HepG2 (cell line): ENCODE results near the gene UTRN. TPM values are rescaled to one million over a fixed set of nuclear protein-coding genes. Genes with fewer than 3 reads are reported as not detected.

ENCODE experiments used
- NFATC3 ChIP-seq: sonication (generic); formaldehyde crosslinking; IDR thresholded peaks from 2 replicates; pipeline ENCODE4 v1.5.1; 2020; ENCODE audit warnings: mild to moderate bottlenecking, missing genetic modification reagents
- RFX1 ChIP-seq: fragments of 450-650 bp; IDR thresholded peaks from 2 replicates; pipeline ENCODE4 v1.6.1; 2017
- RFX3 ChIP-seq: IDR thresholded peaks from 2 replicates; pipeline ENCODE4 v1.6.1; 2016; ENCODE audit warnings: missing biosample characterization, missing genetic modification reagents
- RXRB ChIP-seq: IDR thresholded peaks from 2 replicates; pipeline ENCODE4 v1.6.1; 2016; ENCODE audit warnings: borderline replicate concordance, missing genetic modification reagents, missing compliant biosample characterization
- SKIL ChIP-seq: sonication (generic); formaldehyde crosslinking; IDR thresholded peaks from 2 replicates; pipeline ENCODE4 v1.8.0; 2022; ENCODE audit warnings: missing genetic modification reagents, mild to moderate bottlenecking, moderate library complexity, borderline replicate concordance
- SP4 ChIP-seq: sonication (generic); formaldehyde crosslinking; IDR thresholded peaks from 2 replicates; pipeline ENCODE4 v1.8.1; 2023; ENCODE audit warnings: mild to moderate bottlenecking, missing genetic modification reagents
- SPEN ChIP-seq: sonication (generic); formaldehyde crosslinking; IDR thresholded peaks from 2 replicates; pipeline ENCODE4 v1.5.1; 2020; ENCODE audit warnings: low read depth, mild to moderate bottlenecking, missing genetic modification reagents
- TIGD3 ChIP-seq: sonication (generic); formaldehyde crosslinking; IDR thresholded peaks from 2 replicates; pipeline ENCODE4 v1.5.1; 2020; ENCODE audit warnings: mild to moderate bottlenecking, missing genetic modification reagents, borderline replicate concordance
- ZC3H4 ChIP-seq: sonication (generic); formaldehyde crosslinking; IDR thresholded peaks from 2 replicates; pipeline ENCODE4 v1.4.0; 2020; ENCODE audit warnings: missing genetic modification reagents, borderline replicate concordance
- ZNF10 ChIP-seq: sonication (generic); formaldehyde crosslinking; IDR thresholded peaks from 2 replicates; pipeline ENCODE4 v1.4.0; 2020; ENCODE audit warnings: mild to moderate bottlenecking, low read depth, missing genetic modification reagents, borderline replicate concordance
- ZNF124 ChIP-seq: sonication (generic); formaldehyde crosslinking; IDR thresholded peaks from 2 replicates; pipeline ENCODE4 v1.4.0; 2020; ENCODE audit warnings: missing genetic modification reagents
- ZNF687 ChIP-seq: sonication (generic); formaldehyde crosslinking; IDR thresholded peaks from 2 replicates; pipeline ENCODE4 v1.5.1; 2020; ENCODE audit warnings: mild to moderate bottlenecking, missing genetic modification reagents, moderate library complexity
- ZNF772 ChIP-seq: sonication (generic); formaldehyde crosslinking; IDR thresholded peaks from 2 replicates; pipeline ENCODE4 v1.5.0; 2020; ENCODE audit warnings: mild to moderate bottlenecking, missing genetic modification reagents
- ZSCAN30 ChIP-seq: sonication (generic); formaldehyde crosslinking; IDR thresholded peaks from 2 replicates; pipeline ENCODE4 v1.5.0; 2020; ENCODE audit warnings: mild to moderate bottlenecking, missing genetic modification reagents
- polyA plus RNA-seq, 8 experiments: library from polyadenylated mRNA; depleted of rRNA in 3 of 8; stranded (reverse) in 7 of 8; unstranded in 1 of 8; fragments of >200 nt; fragmentation: Illumina TruSeq in 4 of 8; extraction: Trizol in 4 of 8; gene quantifications; 2 replicates each; pipeline versions ENCODE4 v1.2.1 to v1.2.3, GENCODE V29; 2011 to 2016; ENCODE audit warnings: low read depth in 4 of 8, missing spikeins in 1 of 8, mixed read lengths in 1 of 8; ENCODE audit not compliant: insufficient read depth in 1 of 8
- total RNA-seq, 5 experiments: library from RNA; depleted of rRNA; stranded (reverse); fragments of >200 nt; fragmentation: Illumina TruSeq; extraction: Trizol; gene quantifications; 2 replicates each; pipeline ENCODE4 v1.2.3, GENCODE V29; 2016; ENCODE audit warnings: low read depth in 1 of 5
- TF ChIP-seq, protein P1 (sequence below): sonication (generic); formaldehyde crosslinking; IDR thresholded peaks from 2 replicates; pipeline ENCODE4 v1.5.1; 2020; ENCODE audit warnings: missing genetic modification reagents, mild to moderate bottlenecking, borderline replicate concordance
- TF ChIP-seq, protein P2 (sequence below): IDR thresholded peaks from 2 replicates; pipeline ENCODE4 v1.6.1; 2012; ENCODE audit warnings: inconsistent platforms
- TF ChIP-seq, protein P3 (sequence below): sonication (generic); formaldehyde crosslinking; IDR thresholded peaks from 2 replicates; pipeline ENCODE4 v1.4.0; 2020; ENCODE audit warnings: low read depth, mild to moderate bottlenecking, missing genetic modification reagents

UTRN gene
- total and polyA plus RNA-seq, 2 of the 13 experiments (the other 11 are each of a cell fraction or from before 2014, with no cell fraction given), result 102 to 116 TPM

- TF ChIP-seq, protein P1, sequence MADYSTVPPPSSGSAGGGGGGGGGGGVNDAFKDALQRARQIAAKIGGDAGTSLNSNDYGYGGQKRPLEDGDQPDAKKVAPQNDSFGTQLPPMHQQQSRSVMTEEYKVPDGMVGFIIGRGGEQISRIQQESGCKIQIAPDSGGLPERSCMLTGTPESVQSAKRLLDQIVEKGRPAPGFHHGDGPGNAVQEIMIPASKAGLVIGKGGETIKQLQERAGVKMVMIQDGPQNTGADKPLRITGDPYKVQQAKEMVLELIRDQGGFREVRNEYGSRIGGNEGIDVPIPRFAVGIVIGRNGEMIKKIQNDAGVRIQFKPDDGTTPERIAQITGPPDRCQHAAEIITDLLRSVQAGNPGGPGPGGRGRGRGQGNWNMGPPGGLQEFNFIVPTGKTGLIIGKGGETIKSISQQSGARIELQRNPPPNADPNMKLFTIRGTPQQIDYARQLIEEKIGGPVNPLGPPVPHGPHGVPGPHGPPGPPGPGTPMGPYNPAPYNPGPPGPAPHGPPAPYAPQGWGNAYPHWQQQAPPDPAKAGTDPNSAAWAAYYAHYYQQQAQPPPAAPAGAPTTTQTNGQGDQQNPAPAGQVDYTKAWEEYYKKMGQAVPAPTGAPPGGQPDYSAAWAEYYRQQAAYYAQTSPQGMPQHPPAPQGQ (CRISPR knock-in tag), result no peak
- TF ChIP-seq, protein P2, sequence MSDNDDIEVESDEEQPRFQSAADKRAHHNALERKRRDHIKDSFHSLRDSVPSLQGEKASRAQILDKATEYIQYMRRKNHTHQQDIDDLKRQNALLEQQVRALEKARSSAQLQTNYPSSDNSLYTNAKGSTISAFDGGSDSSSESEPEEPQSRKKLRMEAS, result peak; percentile 19; the same call in 1 of the 2 replicates
- no peak for TF ChIP-seq RFX3 (CRISPR knock-in tag)
- 0 out of 2 replicates have a peak, but pooled peaks have one; percentile 33 for TF ChIP-seq SPEN (CRISPR knock-in tag)
- TF ChIP-seq NFATC3 (CRISPR knock-in tag), result no peak
- TF ChIP-seq RFX1, result no peak
- peak; percentile 83 for TF ChIP-seq ZNF687 (CRISPR knock-in tag)
- TF ChIP-seq TIGD3 (CRISPR knock-in tag), result no peak
- TF ChIP-seq SKIL (CRISPR knock-in tag), result peak; percentile 69
- TF ChIP-seq ZC3H4 (CRISPR knock-in tag), result peak; percentile 29; the same call in 1 of the 2 replicates
- TF ChIP-seq ZSCAN30 (CRISPR knock-in tag), result peak; percentile 78; the same call in 1 of the 2 replicates
- peak; percentile 63 for TF ChIP-seq SP4 (CRISPR knock-in tag)
- TF ChIP-seq, protein P3, sequence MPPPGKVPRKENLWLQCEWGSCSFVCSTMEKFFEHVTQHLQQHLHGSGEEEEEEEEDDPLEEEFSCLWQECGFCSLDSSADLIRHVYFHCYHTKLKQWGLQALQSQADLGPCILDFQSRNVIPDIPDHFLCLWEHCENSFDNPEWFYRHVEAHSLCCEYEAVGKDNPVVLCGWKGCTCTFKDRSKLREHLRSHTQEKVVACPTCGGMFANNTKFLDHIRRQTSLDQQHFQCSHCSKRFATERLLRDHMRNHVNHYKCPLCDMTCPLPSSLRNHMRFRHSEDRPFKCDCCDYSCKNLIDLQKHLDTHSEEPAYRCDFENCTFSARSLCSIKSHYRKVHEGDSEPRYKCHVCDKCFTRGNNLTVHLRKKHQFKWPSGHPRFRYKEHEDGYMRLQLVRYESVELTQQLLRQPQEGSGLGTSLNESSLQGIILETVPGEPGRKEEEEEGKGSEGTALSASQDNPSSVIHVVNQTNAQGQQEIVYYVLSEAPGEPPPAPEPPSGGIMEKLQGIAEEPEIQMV (CRISPR knock-in tag), result peak; percentile 38; the same call in 1 of the 2 replicates
- peak; percentile 75; the same call in 1 of the 2 replicates for TF ChIP-seq ZNF772 (CRISPR knock-in tag)
- TF ChIP-seq ZNF10 (CRISPR knock-in tag), result peak; percentile 82; the same call in 1 of the 2 replicates
- TF ChIP-seq ZNF124 (CRISPR knock-in tag), result 0 out of 2 replicates have a peak, but pooled peaks have one; percentile 14
- peak; percentile 61 for TF ChIP-seq RXRB (CRISPR knock-in tag)
These were observed 815 bp downstream of the UTRN start (continued) for GRCh38 chr6:144285798-144286502.
